ENCODE results near the gene DLGAP1.

The DLGAP1 gene

GRCh38 chr18:3552305-3552704 lies 902.8 kb downstream of the DLGAP1 start:
- no peak for DNase-seq

GRCh38 chr18:3547891-3548615 lies 907.1 kb downstream of the DLGAP1 start:
- no peak for DNase-seq

- no peak for DNase-seq
Observed at GRCh38 chr18:3546106-3546505, 909.0 kb downstream of the DLGAP1 start.

- DNase-seq: no peak
Observed at GRCh38 chr18:3544537-3544936, 910.6 kb downstream of the DLGAP1 start.

GRCh38 chr18:3541549-3542386 lies 913.3 kb downstream of the DLGAP1 start:
- no peak for DNase-seq

- DNase-seq: no peak
Observed at GRCh38 chr18:3540805-3541548, 914.1 kb downstream of the DLGAP1 start.

- no peak for DNase-seq
Observed at GRCh38 chr18:3538954-3539617, 916.0 kb downstream of the DLGAP1 start.

GRCh38 chr18:3538456-3538855 lies 916.7 kb downstream of the DLGAP1 start:
- DNase-seq: no peak

- DNase-seq: no peak
Observed at GRCh38 chr18:3530807-3531206, 924.3 kb downstream of the DLGAP1 start.

- peak in 1 of 2 experiments; percentile 44 for DNase-seq
Observed at GRCh38 chr18:3529601-3530000, 925.5 kb downstream of the DLGAP1 start.

GRCh38 chr18:3529077-3529476 lies 926.0 kb downstream of the DLGAP1 start:
- DNase-seq: no peak

- no peak for DNase-seq
Observed at GRCh38 chr18:3528231-3528630, 926.9 kb downstream of the DLGAP1 start.

- DNase-seq: peak; percentile 87 to 89
Observed at GRCh38 chr18:3526421-3527354, 928.4 kb downstream of the DLGAP1 start.

GRCh38 chr18:3525870-3526420 lies 929.2 kb downstream of the DLGAP1 start:
- DNase-seq: peak; percentile 46 to 61

- no peak for DNase-seq
Observed at GRCh38 chr18:3524706-3525105, 930.4 kb downstream of the DLGAP1 start.

GRCh38 chr18:3520230-3521085 lies 934.6 kb downstream of the DLGAP1 start:
- DNase-seq: no peak

- DNase-seq: no peak
Observed at GRCh38 chr18:3514312-3515216, 940.5 kb downstream of the DLGAP1 start.

- DNase-seq: no peak
Observed at GRCh38 chr18:3513481-3513880, 941.6 kb downstream of the DLGAP1 start.

GRCh38 chr18:3511980-3512379 lies 943.1 kb downstream of the DLGAP1 start:
- DNase-seq: no peak

Data from SHP77 (cell line).